Natural killer cell treated with Interleukin-12 subunit alpha and Interleukin-12 subunit beta and Interleukin-15 and Interleukin-18, amount 100 ng/mL, for 72 hours (primary cell): ENCODE measurements around the gene SLC8A3. TPM values are rescaled to one million over a fixed set of nuclear protein-coding genes. Genes with fewer than 3 reads are reported as not detected.

Experiments used
- total RNA-seq, 2 donors: library from RNA; stranded (reverse); gene quantifications; one replicate each; pipeline ENCODE4 v1.2.3, GENCODE V29; 2022

SLC8A3 gene
- total RNA-seq, 2 donors from 2014 or later: 0.08 to 1.1 TPM

Other genes starting within 250 kb of the SLC8A3 start
- gene COX16, start 170.7 kb upstream of the SLC8A3 start, total RNA-seq: 10 to 100 TPM; 48.3 to 56.4 TPM
- 10 to 100 TPM in 1 of 2 donors, 1 to 10 TPM in 1; 4.9 to 10.8 TPM for gene SYNJ2BP, start 228.1 kb upstream of the SLC8A3 start, total RNA-seq